ENCODE data around the gene PREP. TPM values are rescaled to one million over a fixed set of nuclear protein-coding genes. Genes with fewer than 3 reads are reported as not detected.

Gene PREP
- total RNA-seq = 35.2 and 36.8 TPM in 2 replicates

GRCh38 chr6:105402939-105403935, at the start of gene PREP:
Gene PREP (minus strand): TSS chr6:105403082. CDS start chr6:105402891, 191 bp downstream.

Other genes with a start within 250 kb of the PREP start
- 13.8 and 20.1 TPM in 2 replicates for gene POPDC3, start 223.1 kb downstream of the PREP start, total RNA-seq